ENCODE data around the gene FCRL6. TPM values are rescaled to one million over a fixed set of nuclear protein-coding genes. Genes with fewer than 3 reads are reported as not detected.

FCRL6 gene
- total and polyA plus RNA-seq, 7 donors = 0.20 to 0.39 (median 0.26) TPM; not detected in 3

- TF ChIP-seq CTCF (IDR thresholded peaks at IDR 0.05) = no peak
- Histone ChIP-seq H3K4me1 (no peaks in the 10 kb centered on the region), H3K27me3 (ENCODE audit: insufficient read depth in 3 of 3, low read length in 2 of 3) (peaks cover 0 to 3% (median 0%) of the 10 kb centered on the region in 3 donors), H3K36me3 (ENCODE audit: insufficient read depth in 1 of 2, low read depth in 1 of 2) (no peaks in the 10 kb centered on the region), H3K27ac (no peak overlapping the region), H3K9me3 (no peaks in the 10 kb centered on the region), H3K4me3 (no peak overlapping the region)
- intact Hi-C loops (cut with DNase I) = no loop called here
- DNase-seq (no peak), ATAC-seq (no peak)
- WGBS, 3 donors = 83 to 88% (median 83%) methylated on average over 10 to 11 of the region's 11 CpGs
These were observed 15.3 kb downstream of the FCRL6 start for GRCh38 chr1:159817276-159818041.

- Histone ChIP-seq H3K9me3 (no peaks in the 10 kb centered on the region), H3K36me3 (ENCODE audit: insufficient read depth in 1 of 2, low read depth in 1 of 2) (no peaks in the 10 kb centered on the region), H3K27ac (no peak overlapping the region), H3K4me1 (no peaks in the 10 kb centered on the region), H3K27me3 (ENCODE audit: insufficient read depth in 3 of 3, low read length in 2 of 3) (peaks cover 0 to 3% (median 0%) of the 10 kb centered on the region in 3 donors), H3K4me3 (no peak overlapping the region)
- TF ChIP-seq CTCF (IDR thresholded peaks at IDR 0.05) = no peak
- DNase-seq (no peak), ATAC-seq (peak in 1 of 4 donors; percentile 87)
- 54 to 82% (median 59%) methylated on average over 9 of the region's 9 CpGs for WGBS, 3 donors
- intact Hi-C loops (cut with DNase I) = no loop called here
These were observed 19.2 kb downstream of the FCRL6 start for GRCh38 chr1:159821171-159821867.

GRCh38 chr1:159823406-159823805 lies 21.2 kb downstream of the FCRL6 start:
- TF ChIP-seq CTCF (IDR thresholded peaks at IDR 0.05) = no peak
- H3K4me1 ChIP-seq = no peaks in the 10 kb centered on the region

GRCh38 chr1:159825564-159825963 lies 23.4 kb downstream of the FCRL6 start:
- H3K36me3 ChIP-seq (ENCODE audit: insufficient read depth in 1 of 2, low read depth in 1 of 2) = no peaks in the 10 kb centered on the region
- intact Hi-C loops (cut with DNase I) = no loop called here
- H3K4me1 ChIP-seq = peaks cover 8% of the 10 kb centered on the region
- H3K9me3 ChIP-seq = no peaks in the 10 kb centered on the region
- no peak overlapping the region for H3K27ac ChIP-seq
- H3K4me3 ChIP-seq = no peak overlapping the region
- no peak for TF ChIP-seq CTCF (IDR thresholded peaks at IDR 0.05)
- ATAC-seq (no peak), DNase-seq (no peak)
- peaks cover 0 to 3% (median 0%) of the 10 kb centered on the region in 3 donors for H3K27me3 ChIP-seq (ENCODE audit: insufficient read depth in 3 of 3, low read length in 2 of 3)
- WGBS, 3 donors = 63 to 71% (median 69%) methylated on average over 3 of the region's 3 CpGs

More at GRCh38 chr1:159823406-159823805, 21.2 kb downstream of the FCRL6 start:
- H3K27me3 ChIP-seq (ENCODE audit: insufficient read depth in 3 of 3, low read length in 2 of 3) = peaks cover 0 to 3% (median 0%) of the 10 kb centered on the region in 3 donors
- H3K9me3 ChIP-seq = no peaks in the 10 kb centered on the region
- no peak for ATAC-seq
- intact Hi-C loops (cut with DNase I) = no loop called here
- no peak for DNase-seq
- no peak overlapping the region for H3K27ac ChIP-seq
- 20 to 39% (median 28%) methylated on average over 7 of the region's 7 CpGs for WGBS, 3 donors
- H3K4me3 ChIP-seq = no peak overlapping the region
- H3K36me3 ChIP-seq (ENCODE audit: insufficient read depth in 1 of 2, low read depth in 1 of 2) = no peaks in the 10 kb centered on the region

All from psoas muscle (tissue), 8 donors.